Right ventricle myocardium superior (tissue), 1 donor: Measurements from ENCODE around the gene HEATR5B. TPM values are rescaled to one million over a fixed set of nuclear protein-coding genes. Genes with fewer than 3 reads are reported as not detected.
A peak's percentile ranks its signal among the peaks of the same experiment; 100 is the strongest.
"Not testable (repeated sequence)": the region's sequence is repeated elsewhere in the genome, so short reads cannot be mapped to it uniquely, and the experiment has no call there.

ENCODE experiments used
- ATAC-seq: fragments of 200-7000 bp; cut with Tn5 transposase; one replicate; pipeline ENCODE4 v1.9.1; 2020; ENCODE audit warnings: mild to moderate bottlenecking; ENCODE audit not compliant: poor library complexity
- DNase-seq: peaks from one replicate; pipeline ENCODE4 v3.0.0-alpha.2; 2020
- intact Hi-C: fragments of 100-400 bp; cut with DNase I; formaldehyde crosslinking; loops from one replicate; pipeline ENCODE4 v1.11.2; 2022
- total RNA-seq: library from RNA; stranded (reverse); fragmentation: NEBNext Ultra II Directional; extraction: Animal tissue kit (Norgen Biotek cat#: 25700); gene quantifications from one replicate; pipeline ENCODE4 v1.2.1, GENCODE V29; 2021
- donor health status: DM: no; HTN: yes; CAD: no; lungs with severe emphysema.

Gene HEATR5B
- total RNA-seq, 1 donor from 2014 or later, result 27.7 TPM

DNA sequence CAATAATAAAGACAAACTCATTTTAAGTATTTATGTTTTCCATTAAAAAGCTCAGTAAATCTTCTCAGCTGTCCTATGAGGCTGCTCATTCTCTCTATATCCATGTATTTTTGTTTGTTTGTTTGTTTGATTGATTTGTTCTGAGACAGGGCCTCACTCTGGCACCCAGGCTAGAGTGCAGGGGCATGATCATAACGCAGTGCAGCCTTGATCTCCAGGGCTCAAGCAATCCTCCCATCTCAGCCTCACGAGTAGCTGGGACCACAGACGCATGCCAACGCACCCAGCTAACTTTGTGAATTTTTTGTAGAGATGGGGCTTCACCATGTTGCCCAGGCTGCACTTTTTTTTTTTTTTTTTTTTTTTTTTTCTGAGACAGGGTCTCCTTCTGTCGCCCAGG is 123.4 kb downstream of the HEATR5B start:
- DNase-seq (no peak), ATAC-seq (no peak)
- intact Hi-C loops, result no loop called here

DNA sequence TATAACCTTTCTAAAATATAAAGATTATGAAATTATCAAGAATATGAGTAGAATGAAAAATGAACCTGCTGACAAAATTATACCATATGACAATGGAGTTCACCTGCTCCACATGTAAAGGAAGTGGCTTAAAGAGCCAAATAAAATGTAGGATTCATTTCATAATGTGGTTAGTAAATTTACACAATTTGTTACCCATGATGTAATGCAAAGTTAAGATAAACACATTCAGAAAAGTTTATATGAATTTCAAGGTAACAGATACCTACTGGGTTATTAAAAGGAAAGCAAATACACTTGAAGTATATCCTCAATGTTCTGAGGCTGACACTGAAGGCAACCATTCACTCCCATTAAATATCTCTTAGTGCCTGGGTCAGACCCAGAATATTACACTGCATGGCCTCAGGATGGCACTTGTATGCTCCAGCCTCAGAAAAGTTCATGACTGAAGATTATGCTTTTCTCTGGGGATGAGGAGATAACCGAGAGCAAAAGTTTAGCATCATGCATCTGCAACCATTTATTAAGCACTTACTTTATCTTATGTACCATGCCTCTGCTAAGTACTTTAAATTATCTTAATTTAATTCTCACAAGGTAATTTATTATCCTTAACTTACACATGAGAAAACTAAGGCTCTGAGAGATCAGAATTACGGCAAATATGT is 124.0 kb downstream of the HEATR5B start:
- intact Hi-C loops, result no loop called here
- ATAC-seq (peak; percentile 46), DNase-seq (no peak)

DNA sequence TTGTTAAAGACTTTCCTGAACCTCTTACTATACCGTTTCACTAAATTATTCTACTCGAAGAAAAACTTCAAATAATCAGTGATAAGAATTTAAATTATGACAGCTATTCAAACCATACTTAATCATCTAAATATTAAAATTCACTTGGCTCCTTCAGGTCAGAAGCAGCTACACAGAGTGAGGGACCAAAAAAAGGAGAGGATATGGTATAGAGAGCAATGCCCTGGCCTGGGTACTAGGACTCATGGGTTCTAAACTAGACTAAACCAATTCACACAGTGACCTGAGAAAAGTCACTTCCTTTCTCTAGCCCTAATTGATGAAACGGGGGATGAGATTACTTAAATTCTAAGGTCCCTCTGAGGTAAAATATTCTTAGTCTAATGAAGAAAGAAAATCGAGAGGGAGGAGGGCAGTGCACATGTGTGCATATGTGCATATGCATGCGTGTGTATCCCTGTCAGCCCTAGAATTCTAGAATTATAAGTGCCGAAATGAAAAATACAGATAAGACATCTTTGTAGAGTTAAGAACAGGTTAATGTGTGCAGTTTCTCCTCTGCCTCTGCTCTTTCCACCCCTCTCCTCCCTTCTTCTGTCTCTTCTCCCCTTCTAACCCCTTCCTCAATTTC is 129.1 kb downstream of the HEATR5B start:
- no peak for ATAC-seq

DNA sequence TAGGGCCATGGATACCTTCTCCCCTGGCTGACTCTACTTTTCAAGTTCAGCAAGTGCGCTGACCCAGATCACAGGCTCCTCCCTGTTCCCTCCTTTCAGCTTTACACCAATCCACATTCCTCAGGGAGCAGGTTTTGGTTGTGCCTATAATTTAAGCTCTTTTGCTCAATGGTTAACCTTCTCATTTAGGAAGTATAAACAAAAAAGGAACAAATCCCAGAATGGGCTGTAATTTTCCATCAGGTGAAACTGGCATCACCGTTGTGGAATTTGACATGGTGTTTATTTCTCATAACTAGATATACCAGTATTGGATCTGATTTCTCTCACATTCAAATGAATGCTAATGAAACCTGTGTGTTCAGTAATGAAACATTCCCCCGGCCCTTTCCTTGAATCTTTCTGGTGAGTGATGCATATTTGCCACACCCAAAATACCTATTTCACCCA is 131.4 kb downstream of the HEATR5B start:
- intact Hi-C loops, result no loop called here
- DNase-seq, result no peak
- peak; percentile 46 for ATAC-seq

More for the DNA sequence above, 129.1 kb downstream of the HEATR5B start:
- no peak for DNase-seq
- intact Hi-C loops, result no loop called here

DNA sequence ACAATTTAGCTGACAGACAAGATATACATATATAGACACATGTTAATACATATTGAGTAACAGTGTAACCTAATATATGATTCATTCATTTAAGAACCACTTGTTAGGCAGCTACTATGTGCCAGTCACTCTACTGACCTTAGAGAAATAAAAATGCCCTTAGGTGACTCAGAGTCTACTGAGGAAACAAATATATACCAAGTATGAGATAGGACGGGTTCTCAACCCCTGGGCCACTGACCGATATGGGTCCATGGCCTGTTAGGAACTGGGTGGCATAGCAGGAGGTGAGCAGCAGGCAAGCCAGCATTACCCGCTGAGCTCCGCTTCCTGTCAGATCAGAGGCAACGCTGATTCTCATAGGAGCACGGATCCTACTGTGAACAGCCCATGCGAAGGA is 132.6 kb downstream of the HEATR5B start:
- ATAC-seq (peak; percentile 41), DNase-seq (no peak)
- intact Hi-C loops, result no loop called here

DNA sequence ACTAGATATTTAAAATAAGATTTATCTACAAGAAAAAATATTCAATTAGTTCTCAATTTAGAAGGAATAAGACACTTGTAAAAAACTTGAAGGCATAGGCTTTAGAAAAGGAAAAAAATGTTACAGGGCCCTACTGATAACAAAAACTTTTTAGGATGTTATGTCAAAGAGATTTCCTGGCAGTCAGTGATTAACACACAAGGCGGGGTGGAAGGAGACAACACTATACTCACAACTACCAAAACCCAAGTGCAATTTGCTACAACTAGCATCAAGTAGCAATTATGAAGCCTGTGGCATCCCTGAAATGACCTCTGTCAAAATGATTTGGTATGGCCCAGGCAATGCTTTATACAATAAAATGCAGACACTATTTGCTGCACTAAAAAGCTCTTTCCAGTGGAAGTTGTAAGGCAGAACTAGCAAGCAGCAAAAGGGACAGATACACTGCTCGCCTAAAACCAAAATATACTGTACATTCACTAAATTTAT is 133.1 kb downstream of the HEATR5B start:
- ATAC-seq (peak; percentile 20), DNase-seq (no peak)
- intact Hi-C loops, result no loop called here

DNA sequence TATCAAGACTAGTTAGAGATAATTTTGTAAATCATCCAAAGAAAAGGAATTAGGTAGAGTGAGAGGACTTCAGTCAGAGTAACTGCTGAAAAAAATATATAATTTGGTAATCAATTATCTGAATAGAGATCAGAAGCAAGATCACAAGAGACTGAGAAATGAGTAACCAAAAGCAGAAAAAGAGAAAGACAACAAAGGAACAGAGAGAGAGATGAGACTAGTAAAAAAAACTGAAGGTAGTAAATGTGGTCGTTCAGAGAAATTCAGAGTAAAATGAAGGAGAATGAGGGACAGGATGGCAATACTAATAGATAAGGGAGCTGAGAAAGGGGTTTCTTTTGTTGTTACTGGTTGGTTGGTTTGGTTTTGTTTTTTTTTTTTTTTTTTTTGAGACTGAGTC is 134.3 kb downstream of the HEATR5B start:
- ATAC-seq, result no peak
- intact Hi-C loops, result no loop called here
- DNase-seq, result no peak

DNA sequence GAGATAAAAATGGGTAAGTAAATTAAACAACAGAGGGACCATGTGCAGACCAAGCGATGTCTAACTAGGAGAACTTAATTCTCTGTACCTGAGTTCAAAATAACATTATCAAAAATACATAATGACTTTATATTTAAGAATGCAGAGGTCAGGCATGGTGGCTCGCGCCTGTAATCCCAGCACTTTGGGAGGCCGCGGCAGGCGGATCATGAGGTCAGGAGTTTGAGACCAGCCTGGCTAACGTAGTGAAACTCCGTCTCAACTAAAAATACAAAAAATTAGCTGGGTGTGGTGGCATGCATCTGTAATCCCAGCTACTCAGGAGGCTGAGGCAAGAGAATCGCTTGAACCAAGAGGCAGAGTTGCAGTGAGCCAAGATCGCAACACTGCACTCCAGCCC is 138.9 kb downstream of the HEATR5B start:
- not testable (repeated sequence) for ATAC-seq, DNase-seq

DNA sequence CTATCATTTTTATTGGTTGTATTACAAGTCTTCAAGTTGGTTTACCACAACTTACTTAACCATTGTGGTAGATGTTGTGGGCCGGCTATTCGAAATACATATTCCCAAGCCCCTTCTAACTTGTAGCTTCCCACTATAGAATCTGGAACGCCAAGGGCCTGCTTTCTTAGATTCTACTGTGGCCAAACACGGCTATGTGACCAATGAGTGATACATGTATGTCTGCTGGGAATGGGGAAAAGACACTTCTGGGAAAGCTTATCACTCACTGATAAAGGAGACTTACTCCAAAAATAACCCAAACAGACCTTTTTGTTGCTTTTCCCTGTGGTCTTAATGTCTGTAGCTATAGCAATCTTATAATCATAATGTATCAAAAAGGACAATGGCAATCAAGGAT is 142.3 kb downstream of the HEATR5B start:
- DNase-seq (no peak), ATAC-seq (no peak)
- intact Hi-C loops, result no loop called here

More for the DNA sequence above, 138.9 kb downstream of the HEATR5B start:
- intact Hi-C loops, result not testable (repeated sequence)

DNA sequence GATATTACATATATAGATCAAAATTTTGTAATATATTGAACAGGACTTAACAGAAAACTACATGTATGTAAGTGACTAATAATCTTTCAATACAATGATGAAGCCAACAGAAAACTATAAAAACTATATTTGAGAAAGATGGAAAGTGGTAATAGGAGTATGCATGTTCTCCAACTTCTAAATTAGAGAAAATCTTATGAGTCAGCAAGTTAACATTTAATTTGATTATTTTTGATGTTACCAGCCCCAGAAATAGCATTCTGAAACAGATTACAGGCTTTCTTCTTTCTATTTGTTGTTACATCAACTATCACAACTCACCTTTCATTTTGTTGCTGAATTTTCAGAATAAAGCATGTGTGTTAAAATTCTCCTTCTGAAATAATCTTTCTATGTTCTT is 147.6 kb downstream of the HEATR5B start:
- ATAC-seq, DNase-seq, intact Hi-C loops: not testable (repeated sequence)

DNA sequence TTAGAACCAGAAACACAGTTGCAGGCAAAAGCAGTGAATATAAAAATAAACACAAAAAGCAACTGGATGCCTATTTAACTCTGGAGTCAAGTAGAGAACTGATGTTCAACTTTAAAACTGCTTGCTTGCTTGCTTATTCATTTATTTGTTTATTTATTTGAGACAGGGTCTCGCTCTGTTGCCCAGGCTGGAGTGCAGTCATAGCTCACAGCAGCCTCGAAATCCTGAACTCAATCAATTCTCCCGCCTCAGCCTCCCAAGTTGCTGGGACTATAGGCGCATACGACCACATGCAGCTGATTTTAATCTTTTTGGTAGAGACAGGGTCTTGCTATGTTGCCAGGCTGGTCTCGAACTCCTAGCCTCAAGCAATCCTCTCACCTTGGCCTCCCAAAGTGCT is 152.5 kb downstream of the HEATR5B start:
- intact Hi-C loops, result not testable (repeated sequence)

More for the DNA sequence above, 152.5 kb downstream of the HEATR5B start:
- not testable (repeated sequence) for DNase-seq, ATAC-seq

Other genes starting within 250 kb of the HEATR5B start
- gene STRN, start 117.8 kb downstream of the HEATR5B start, total RNA-seq, result 38.6 TPM
- gene GPATCH11, start 146 bp upstream of the HEATR5B start, total RNA-seq, result 4.5 TPM
- 17.5 TPM for gene EIF2AK2, start 72.6 kb upstream of the HEATR5B start, total RNA-seq
- gene SULT6B1, start 104.3 kb upstream of the HEATR5B start, total RNA-seq, result not detected
- gene CEBPZOS, start 112.1 kb upstream of the HEATR5B start, total RNA-seq, result 57.8 TPM
- gene CEBPZ, start 147.2 kb upstream of the HEATR5B start, total RNA-seq, result 30.1 TPM
- gene NDUFAF7, start 147.3 kb upstream of the HEATR5B start, total RNA-seq, result 23.0 TPM
- gene PRKD3, start 240.5 kb upstream of the HEATR5B start, total RNA-seq, result 10.4 TPM